B cell (primary cell): ENCODE data around the gene DOK7. TPM values are rescaled to one million over a fixed set of nuclear protein-coding genes. Genes with fewer than 3 reads are reported as not detected.

Source experiments
- ATAC-seq: fragments of 200-7000 bp; cut with Tn5 transposase; one replicate; pipeline ENCODE4 v1.10.0; 2021; ENCODE audit warnings: low read depth, mild to moderate bottlenecking, moderate number of reproducible peaks, moderate library complexity
- CTCF ChIA-PET: fragments of 350-600 bp; sonication (Branson Sonifier 250); formaldehyde crosslinking; loops from one replicate; lab custom pipeline; 2021; ENCODE audit warnings: antibody characterized with exemption, inconsistent platforms; lab: Charles Lee
- POLR2A ChIA-PET: fragments of 350-600 bp; sonication (Branson Sonifier 250); formaldehyde crosslinking; loops from one replicate; lab custom pipeline; 2021; ENCODE audit warnings: antibody characterized with exemption; lab: Charles Lee
- DNase-seq: peaks from one replicate; pipeline ENCODE4 v3.0.0; 2013
- H2AFZ ChIP-seq: 2 replicates; pipeline ENCODE4 v1.6.1; 2012; ENCODE audit warnings: mild to moderate bottlenecking, low read depth, low read length; ENCODE audit not compliant: insufficient read depth, poor library complexity, severe bottlenecking
- H3K27ac ChIP-seq, 2 donors: 1 replicate in 1 of 2; 2 replicates in 1 of 2; pipeline ENCODE4 v1.5.1; 2012 to 2013; ENCODE audit warnings: low read length in 2 of 2, mild to moderate bottlenecking in 2 of 2, moderate library complexity in 1 of 2
- H3K27me3 ChIP-seq, 4 experiments: fragments of 200-600 bp in 1 of 4; sonication (generic) in 1 of 4; replicated peaks in 1 of 4; 1 replicate in 2 of 4; 2 replicates in 2 of 4; pipeline versions ENCODE4 v1.6.1 to v1.7.0; 2013 to 2016; ENCODE audit warnings: low read length in 3 of 4, mild to moderate bottlenecking in 2 of 4, mixed read lengths in 1 of 4, moderate library complexity in 1 of 4; ENCODE audit not compliant: insufficient read depth in 4 of 4, control insufficient read depth in 3 of 4; ENCODE audit errors: control extremely low read depth in 1 of 4
- H3K36me3 ChIP-seq, 2 experiments: replicated peaks in 1 of 2; 1 replicate in 1 of 2; 2 replicates in 1 of 2; pipeline versions ENCODE4 v1.6.1 to v1.7.1; 2013; ENCODE audit warnings: low read length in 1 of 2; ENCODE audit not compliant: insufficient read depth in 2 of 2, control insufficient read depth in 1 of 2; ENCODE audit errors: control extremely low read depth in 1 of 2, extremely low read depth in 1 of 2
- H3K4me1 ChIP-seq, 2 donors: fragments of 200-600 bp in 1 of 2; sonication (generic) in 1 of 2; 1 replicate in 1 of 2; 2 replicates in 1 of 2; pipeline versions ENCODE4 v1.5.1 to v1.6.1; 2013 to 2017; ENCODE audit warnings: low read length in 2 of 2; ENCODE audit not compliant: control insufficient read depth in 2 of 2, insufficient read depth in 2 of 2
- H3K4me2 ChIP-seq: replicated peaks from 2 replicates; pipeline ENCODE3; 2012; ENCODE audit warnings: mild to moderate bottlenecking, low read depth, low read length; ENCODE audit not compliant: poor library complexity, severe bottlenecking
- H3K4me3 ChIP-seq, 5 experiments: fragments of 200-600 bp in 1 of 5; sonication (generic) in 1 of 5; 1 replicate in 3 of 5; 2 replicates in 2 of 5; pipeline versions ENCODE4 v1.5.1 to v1.7.0; 2011 to 2016; ENCODE audit warnings: low read length in 4 of 5, mild to moderate bottlenecking in 4 of 5, low read depth in 2 of 5, control low read depth in 1 of 5, moderate library complexity in 1 of 5; ENCODE audit not compliant: insufficient read depth in 1 of 5; ENCODE audit errors: control extremely low read depth in 1 of 5, extremely low read depth in 1 of 5
- H3K79me2 ChIP-seq: fragments of 200-600 bp; sonication (generic); one replicate; pipeline ENCODE4 v1.6.0; 2016; ENCODE audit warnings: low read length; ENCODE audit not compliant: control insufficient read depth, insufficient read depth
- H3K9ac ChIP-seq: fragments of 200-600 bp; sonication (generic); 2 replicates; pipeline ENCODE4 v1.6.1; 2017; ENCODE audit warnings: mild to moderate bottlenecking, low read length, moderate library complexity
- H3K9me3 ChIP-seq, 3 donors: one replicate each; pipeline versions ENCODE4 v1.6.1 to v1.7.1; 2013; ENCODE audit warnings: low read length in 2 of 3; ENCODE audit not compliant: control insufficient read depth in 2 of 3, insufficient read depth in 1 of 3; ENCODE audit errors: control extremely low read depth in 1 of 3
- H4K20me1 ChIP-seq: 2 replicates; pipeline ENCODE4 v1.6.0; 2012; ENCODE audit warnings: mild to moderate bottlenecking, low read length; ENCODE audit not compliant: insufficient read depth, control insufficient read depth, poor library complexity, severe bottlenecking
- H3K27ac Mint-ChIP-seq: one replicate; pipeline ENCODE4 v1.8.0; 2021; ENCODE audit warnings: mixed read lengths
- H3K27me3 Mint-ChIP-seq: one replicate; pipeline ENCODE4 v1.8.0; 2021; ENCODE audit warnings: mixed read lengths
- H3K4me1 Mint-ChIP-seq: one replicate; pipeline ENCODE4 v1.8.0; 2021; ENCODE audit warnings: mixed read lengths
- H3K4me3 Mint-ChIP-seq: one replicate; pipeline ENCODE4 v1.8.0; 2021; ENCODE audit warnings: mixed read lengths
- H3K9me3 Mint-ChIP-seq: one replicate; pipeline ENCODE4 v1.8.0; 2022; ENCODE audit warnings: mixed read lengths; ENCODE audit not compliant: insufficient read depth
- CTCF ChIP-seq: fragments of 200-600 bp; IDR thresholded peaks from one replicate; pipeline ENCODE4 v1.8.0; 2022; ENCODE audit warnings: antibody characterized with exemption, mild to moderate bottlenecking
- EZH2 ChIP-seq: IDR thresholded peaks from 2 replicates; pipeline ENCODE4 v1.6.1; 2012; ENCODE audit warnings: borderline replicate concordance, low read depth, mild to moderate bottlenecking, moderate library complexity, low read length; ENCODE audit not compliant: insufficient read depth, poor library complexity, severe bottlenecking
- WGBS: methylation state at CpG from one replicate; pipeline ENCODE4 v1.1.5; 2013; ENCODE audit warnings: missing lambda C conversion rate; ENCODE audit not compliant: insufficient coverage; 5-methylcytosine and 5-hydroxymethylcytosine counted together
- intact Hi-C: fragments of 100-400 bp; cut with micrococcal nuclease; formaldehyde crosslinking; loops from one replicate; pipeline ENCODE4 v1.10.0; 2022
- polyA plus RNA-seq: library from polyadenylated mRNA; depleted of rRNA; stranded (reverse); fragments of >200 nt; gene quantifications from 2 replicates; pipeline ENCODE4 v1.2.3, GENCODE V29; 2012
- total RNA-seq, 2 donors: library from RNA; stranded (reverse); fragments of 120-200 nt in 1 of 2; gene quantifications; 1 replicate in 1 of 2; 2 replicates in 1 of 2; pipeline versions ENCODE4 v1.2.3 to v1.2.4, GENCODE V29; 2013 to 2022

DOK7 gene
- total and polyA plus RNA-seq, 2 donors (not counting 1 experiment from before 2014, with no cell fraction given), result 24.1 to 24.8 TPM

- no peak for DNase-seq
- no peak for ATAC-seq
- TF ChIP-seq EZH2 (no peak), CTCF (no peak)
Observed at GRCh38 chr4:3427134-3427476, 36.0 kb upstream of the DOK7 start.

GRCh38 chr4:3427706-3428446, 35.2 kb upstream of the DOK7 start:
- no peak overlapping the region for H3K4me2 ChIP-seq
- ATAC-seq (no peak), DNase-seq (no peak)
- ChIA-PET POLR2A (interaction anchor here (0.6 kb wide), 1 partner anchor 72 kb away, joined by 4 read pairs; no protein-coding TSS in a partner anchor), CTCF (interaction anchor here (0.9 to 1.0 kb wide), 2 partner anchors 82 kb away, joined by 3 read pairs; no protein-coding TSS in a partner anchor)
- peaks cover 0 to 5% of the 10 kb centered on the region in 2 donors for H3K4me1 ChIP-seq
- H3K9me3 Mint-ChIP-seq, result no peaks in the 10 kb centered on the region
- peaks cover 3% of the 10 kb centered on the region for H3K4me1 Mint-ChIP-seq
- no peaks in the 10 kb centered on the region for H3K9me3 ChIP-seq
- no peaks in the 10 kb centered on the region for H3K27me3 Mint-ChIP-seq
- no peaks in the 10 kb centered on the region for H3K27me3 ChIP-seq
- TF ChIP-seq CTCF, result no peak
- TF ChIP-seq EZH2, result no peak
- no peak overlapping the region for H2AFZ ChIP-seq
- intact Hi-C loops, result no loop called here
- WGBS, result 78% methylated on average over 9 of the region's 17 CpGs
- H3K4me3 ChIP-seq, result no peak overlapping the region
- no peak overlapping the region for H3K4me3 Mint-ChIP-seq
- no peaks in the 10 kb centered on the region for H4K20me1 ChIP-seq
- H3K36me3 ChIP-seq, result no peaks in the 10 kb centered on the region
- H3K79me2 ChIP-seq, result no peaks in the 10 kb centered on the region
- H3K9ac ChIP-seq, result no peak overlapping the region
- H3K27ac ChIP-seq, result no peak overlapping the region
- no peak overlapping the region for H3K27ac Mint-ChIP-seq

More at GRCh38 chr4:3427134-3427476, 36.0 kb upstream of the DOK7 start:
- POLR2A ChIA-PET, result interaction anchor here (0.6 kb wide), 1 partner anchor 71 kb away, joined by 4 read pairs; no protein-coding TSS in a partner anchor
- no peak overlapping the region for H3K4me3 ChIP-seq
- H3K4me1 ChIP-seq, result peaks cover 0 to 5% of the 10 kb centered on the region in 2 donors
- WGBS, result 97% methylated on average over 9 of the region's 9 CpGs
- H3K4me3 Mint-ChIP-seq, result no peak overlapping the region
- H3K27ac ChIP-seq, result no peak overlapping the region
- no peak overlapping the region for H3K9ac ChIP-seq
- intact Hi-C loops, result no loop called here
- H2AFZ ChIP-seq, result no peak overlapping the region
- H3K27ac Mint-ChIP-seq, result peak overlapping the region; percentile 32
- no peaks in the 10 kb centered on the region for H4K20me1 ChIP-seq
- no peaks in the 10 kb centered on the region for H3K79me2 ChIP-seq
- H3K9me3 Mint-ChIP-seq, result no peaks in the 10 kb centered on the region
- H3K27me3 ChIP-seq, result no peaks in the 10 kb centered on the region
- H3K9me3 ChIP-seq, result no peaks in the 10 kb centered on the region
- H3K4me1 Mint-ChIP-seq, result peaks cover 3% of the 10 kb centered on the region
- CTCF ChIA-PET, result interaction anchor here (0.9 kb wide), 1 partner anchor 81 kb away, joined by 3 read pairs; no protein-coding TSS in a partner anchor
- no peak overlapping the region for H3K4me2 ChIP-seq
- no peaks in the 10 kb centered on the region for H3K27me3 Mint-ChIP-seq
- H3K36me3 ChIP-seq, result no peaks in the 10 kb centered on the region
